ENCODE measurements around the gene HCK.

The HCK gene

DNA sequence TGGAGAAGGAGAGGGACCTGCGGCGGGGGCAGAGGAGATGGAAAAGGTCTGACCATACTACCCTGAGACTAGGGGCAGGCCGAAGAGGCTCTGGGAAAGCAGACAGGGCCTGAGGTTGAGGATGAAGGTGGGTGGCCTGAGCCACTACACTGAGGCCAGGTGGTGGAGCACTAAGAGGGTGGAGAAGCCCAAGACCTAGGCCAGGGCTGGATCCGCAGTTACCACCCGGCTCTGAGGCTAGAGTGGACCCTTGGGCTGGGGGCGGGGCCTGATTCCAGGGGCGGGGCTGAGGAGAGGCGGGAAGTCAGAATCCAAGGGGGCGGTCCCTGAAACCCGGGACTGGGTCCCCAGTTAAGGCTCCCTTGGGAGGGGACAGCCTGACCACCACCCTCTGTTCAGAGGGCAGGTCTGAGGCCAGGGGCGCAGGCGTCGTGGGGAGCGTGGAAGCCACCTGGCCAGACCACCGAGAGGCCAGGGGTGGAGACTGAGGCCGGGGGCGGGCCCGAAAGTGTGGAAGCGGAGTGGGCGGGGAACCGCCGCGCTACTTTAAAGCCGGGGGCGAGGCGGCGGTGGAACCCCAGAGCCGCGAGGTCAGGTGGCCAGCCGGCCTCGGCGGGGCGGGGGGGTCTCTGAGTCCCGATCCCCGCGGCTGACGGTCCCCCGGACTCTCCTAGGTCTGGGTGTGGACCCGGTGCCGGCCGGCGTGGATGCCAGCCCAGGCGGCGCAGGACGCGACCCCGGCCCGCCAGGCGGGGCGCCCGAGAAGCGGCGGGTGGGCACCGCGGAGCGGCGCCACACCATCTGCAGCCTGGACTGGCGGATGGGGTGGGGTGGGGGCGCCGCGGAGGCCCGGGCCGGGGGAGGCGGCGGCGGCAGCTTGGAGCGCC, 33.5 kb upstream of the HCK start:
- TF ChIP-seq, protein P1, sequence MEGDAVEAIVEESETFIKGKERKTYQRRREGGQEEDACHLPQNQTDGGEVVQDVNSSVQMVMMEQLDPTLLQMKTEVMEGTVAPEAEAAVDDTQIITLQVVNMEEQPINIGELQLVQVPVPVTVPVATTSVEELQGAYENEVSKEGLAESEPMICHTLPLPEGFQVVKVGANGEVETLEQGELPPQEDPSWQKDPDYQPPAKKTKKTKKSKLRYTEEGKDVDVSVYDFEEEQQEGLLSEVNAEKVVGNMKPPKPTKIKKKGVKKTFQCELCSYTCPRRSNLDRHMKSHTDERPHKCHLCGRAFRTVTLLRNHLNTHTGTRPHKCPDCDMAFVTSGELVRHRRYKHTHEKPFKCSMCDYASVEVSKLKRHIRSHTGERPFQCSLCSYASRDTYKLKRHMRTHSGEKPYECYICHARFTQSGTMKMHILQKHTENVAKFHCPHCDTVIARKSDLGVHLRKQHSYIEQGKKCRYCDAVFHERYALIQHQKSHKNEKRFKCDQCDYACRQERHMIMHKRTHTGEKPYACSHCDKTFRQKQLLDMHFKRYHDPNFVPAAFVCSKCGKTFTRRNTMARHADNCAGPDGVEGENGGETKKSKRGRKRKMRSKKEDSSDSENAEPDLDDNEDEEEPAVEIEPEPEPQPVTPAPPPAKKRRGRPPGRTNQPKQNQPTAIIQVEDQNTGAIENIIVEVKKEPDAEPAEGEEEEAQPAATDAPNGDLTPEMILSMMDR (IDR thresholded peaks at IDR 0.05; ENCODE audit: low read depth, low read length, missing control alignments) = no peak
- no peak for DNase-seq (ENCODE audit: low read depth)
- peak overlapping the region; percentile 21 for H3K4me3 ChIP-seq (ENCODE audit: low read depth, low read length)
- in situ Hi-C loops (cut with HindIII; ENCODE audit: low sequenced_read_pairs) = no loop called here

DNA sequence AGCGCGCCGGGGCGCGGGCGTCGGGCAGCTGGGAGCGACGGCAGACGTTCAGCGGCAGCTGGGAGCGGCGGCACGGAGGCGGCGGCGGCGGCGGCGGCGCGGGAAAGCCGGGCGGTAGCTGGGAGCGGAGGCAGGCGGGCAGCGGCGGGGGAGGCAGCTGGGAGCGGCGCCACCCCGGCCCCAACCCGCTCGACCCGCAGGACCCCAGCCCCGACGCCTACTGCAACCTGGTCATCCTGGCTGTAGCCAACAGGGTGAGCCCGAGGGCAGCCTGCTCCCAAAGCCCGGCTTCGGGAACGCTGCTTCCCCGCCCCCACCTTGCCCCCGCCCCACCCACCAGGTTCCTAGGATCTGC, 32.9 kb upstream of the HCK start:
- TF ChIP-seq, protein P1 (IDR thresholded peaks at IDR 0.05; ENCODE audit: low read depth, low read length, missing control alignments) = no peak
- DNase-seq (ENCODE audit: low read depth) = no peak
- in situ Hi-C loops (cut with HindIII; ENCODE audit: low sequenced_read_pairs) = no loop called here
- no peak overlapping the region for H3K4me3 ChIP-seq (ENCODE audit: low read depth, low read length)

DNA sequence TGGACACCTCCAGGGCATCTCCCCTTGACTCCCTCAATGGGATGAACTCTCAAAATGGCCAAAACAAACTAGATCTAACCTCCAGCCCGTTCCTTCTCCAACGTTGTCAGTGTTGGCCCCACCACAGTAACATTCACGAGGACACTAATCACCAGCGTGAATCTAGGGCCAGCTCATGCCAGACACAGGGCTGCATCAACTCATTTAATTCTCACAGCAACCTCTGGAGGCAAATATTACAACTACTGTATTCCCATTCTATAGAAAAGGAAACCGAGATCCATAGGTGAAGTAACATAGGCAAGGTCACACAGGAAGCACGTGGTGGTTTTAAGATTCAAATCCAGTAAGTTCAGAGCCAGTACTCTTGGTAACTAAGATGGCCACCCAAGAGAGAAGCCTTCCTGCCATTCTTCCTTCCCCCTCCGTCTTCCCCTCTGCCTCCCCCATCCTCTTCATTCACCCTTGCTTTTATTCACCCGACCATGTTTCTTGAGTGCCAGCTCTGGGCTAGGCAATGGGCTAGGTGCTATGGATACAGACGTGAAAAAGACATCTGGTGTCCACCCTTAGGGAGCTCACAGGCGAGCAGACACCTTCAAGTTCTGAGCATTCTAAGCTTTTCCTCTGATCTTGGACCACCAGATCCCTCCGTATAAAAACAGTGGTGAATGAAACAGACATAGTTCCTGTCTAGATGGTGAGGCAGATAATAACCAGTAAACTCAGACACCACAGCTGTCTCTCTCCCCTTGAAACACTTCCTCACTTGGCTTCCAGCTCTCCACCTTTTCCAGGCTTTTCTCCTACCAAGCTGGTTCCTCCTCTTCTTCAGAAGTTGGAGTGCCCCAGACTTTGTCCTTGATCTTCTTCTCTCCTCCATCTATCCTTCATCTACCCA, 32.2 kb upstream of the HCK start:
- in situ Hi-C loops (cut with HindIII; ENCODE audit: low sequenced_read_pairs) = loop anchor here (5.0 kb wide), 1 partner anchor 273 kb away; no protein-coding TSS in a partner anchor
- no peak overlapping the region for H3K4me3 ChIP-seq (ENCODE audit: low read depth, low read length)
- DNase-seq (ENCODE audit: low read depth) = no peak
- TF ChIP-seq, protein P1 (IDR thresholded peaks at IDR 0.05; ENCODE audit: low read depth, low read length, missing control alignments) = no peak

DNA sequence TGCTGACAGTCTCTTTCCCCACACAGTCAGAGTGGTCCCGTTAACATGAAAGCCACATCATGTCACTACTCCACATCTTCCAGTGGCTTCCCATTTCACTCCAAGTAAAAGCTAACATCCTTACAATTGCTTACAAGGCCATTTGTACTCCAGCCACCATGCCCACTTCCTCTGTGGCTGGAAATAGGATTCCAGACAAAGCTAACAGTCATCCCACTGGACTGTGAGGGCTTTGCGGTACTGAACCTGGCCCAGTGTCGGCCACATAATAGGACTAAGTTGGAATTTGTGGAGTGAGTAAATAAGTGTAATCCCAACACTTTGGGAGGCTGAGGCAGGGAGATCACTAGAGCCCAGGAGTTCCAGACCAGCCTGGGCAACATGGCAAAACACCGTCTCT, 31.0 kb upstream of the HCK start:
- no peak for DNase-seq (ENCODE audit: low read depth)
- TF ChIP-seq, protein P1 (IDR thresholded peaks at IDR 0.05; ENCODE audit: low read depth, low read length, missing control alignments) = no peak
- H3K4me3 ChIP-seq (ENCODE audit: low read depth, low read length) = no peak overlapping the region
- in situ Hi-C loops (cut with HindIII; ENCODE audit: low sequenced_read_pairs) = loop anchor here (5.0 kb wide), 1 partner anchor 274 kb away; no protein-coding TSS in a partner anchor

DNA sequence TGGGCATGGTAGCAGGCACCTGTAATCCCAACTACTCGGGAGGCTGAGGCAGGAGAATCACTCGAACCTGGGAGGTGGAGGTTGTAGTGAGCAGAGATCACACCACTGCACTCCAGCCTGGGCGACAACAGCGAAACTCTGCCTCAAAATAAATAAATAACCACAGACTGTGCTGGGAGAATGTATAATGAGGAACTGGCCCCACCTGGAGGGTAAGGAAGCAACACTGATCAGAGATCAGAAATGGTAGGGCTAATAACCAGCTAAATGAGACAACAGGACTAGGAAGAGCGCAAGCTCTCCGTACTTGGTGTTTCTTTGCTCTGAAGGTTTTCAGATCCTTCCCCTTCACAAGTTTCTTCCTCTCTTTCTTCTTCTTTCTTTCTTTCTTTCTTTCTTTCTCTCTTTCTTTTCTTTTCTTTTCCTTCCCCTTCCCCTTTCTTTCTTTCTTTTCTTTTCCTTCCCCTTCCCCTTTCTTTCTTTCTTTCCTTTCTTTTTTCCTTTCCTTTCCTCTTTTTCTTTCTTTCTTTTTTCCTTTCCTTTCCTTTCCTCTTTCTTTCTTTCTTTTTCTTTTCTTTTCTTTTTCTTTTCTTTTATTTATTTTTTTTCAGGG, 27.3 kb upstream of the HCK start:
- in situ Hi-C loops (cut with HindIII; ENCODE audit: low sequenced_read_pairs) = loop anchor here (5.0 kb wide), 1 partner anchor 277 kb away; no protein-coding TSS in a partner anchor
- DNase-seq (ENCODE audit: low read depth) = no peak
- TF ChIP-seq, protein P1 (IDR thresholded peaks at IDR 0.05; ENCODE audit: low read depth, low read length, missing control alignments) = no peak

DNA sequence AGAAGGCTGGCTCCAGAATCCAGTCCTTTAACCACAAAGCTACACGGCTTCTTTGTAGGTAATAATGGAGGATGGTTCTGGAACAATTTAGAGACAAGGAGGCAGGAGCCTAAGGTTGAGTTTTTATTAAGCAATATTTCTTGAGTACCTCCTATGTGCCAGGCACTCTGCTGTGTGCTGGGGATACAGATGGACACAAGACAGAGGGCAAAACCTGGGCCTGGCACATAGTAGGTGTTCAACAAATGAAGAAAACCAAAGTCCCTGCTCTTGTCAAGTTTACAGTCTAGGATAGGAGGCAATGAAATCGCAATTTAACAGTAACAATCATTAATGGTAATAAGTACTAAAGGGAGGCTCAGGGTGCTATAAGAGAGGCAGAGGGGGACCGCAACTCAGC, 24.4 kb upstream of the HCK start:
- TF ChIP-seq, protein P1 (IDR thresholded peaks at IDR 0.05; ENCODE audit: low read depth, low read length, missing control alignments) = no peak
- in situ Hi-C loops (cut with HindIII; ENCODE audit: low sequenced_read_pairs) = no loop called here
- DNase-seq (ENCODE audit: low read depth) = no peak
- H3K4me3 ChIP-seq (ENCODE audit: low read depth, low read length) = no peak overlapping the region

More for the DNA sequence above, 27.3 kb upstream of the HCK start:
- no peak overlapping the region for H3K4me3 ChIP-seq (ENCODE audit: low read depth, low read length)

All from astrocyte of the cerebellum (primary cell).